Gastroesophageal sphincter (tissue), 4 donors: ENCODE results near the gene CIRBP. TPM values are rescaled to one million over a fixed set of nuclear protein-coding genes. Genes with fewer than 3 reads are reported as not detected.

Experiments
- ATAC-seq: fragments of 150-250 bp; one replicate; pipeline ENCODE4 v1.9.1; 2016; ENCODE audit warnings: mild to moderate bottlenecking, moderate library complexity
- H3K27ac ChIP-seq, 4 donors: fragments of 200-600 bp; sonication (generic) in 3 of 4; 1 replicate in 3 of 4; 2 replicates in 1 of 4; pipeline ENCODE4 v1.5.1; 2016 to 2019
- H3K27me3 ChIP-seq: fragments of 200-600 bp; sonication (generic); one replicate; pipeline ENCODE4 v1.5.1; 2019
- H3K36me3 ChIP-seq, 2 donors: fragments of 200-600 bp; sonication (generic); one replicate each; pipeline ENCODE4 v1.5.1; 2019; ENCODE audit warnings: control low read depth in 1 of 2
- H3K4me1 ChIP-seq, 3 donors: fragments of 200-600 bp; sonication (generic); 1 replicate in 2 of 3; 2 replicates in 1 of 3; pipeline ENCODE4 v1.5.1; 2016 to 2019; ENCODE audit warnings: control low read depth in 2 of 3
- H3K4me3 ChIP-seq, 2 donors: fragments of 200-600 bp; sonication (generic); one replicate each; pipeline ENCODE4 v1.5.1; 2019; ENCODE audit warnings: mild to moderate bottlenecking in 1 of 2, moderate library complexity in 1 of 2
- H3K9me3 ChIP-seq, 3 donors: fragments of 200-600 bp; sonication (generic); one replicate each; pipeline ENCODE4 v1.5.1; 2017 to 2019; ENCODE audit warnings: control low read depth in 2 of 3
- EP300 ChIP-seq: sonication (generic); formaldehyde crosslinking; IDR thresholded peaks from one replicate; pipeline ENCODE4 v1.6.1; 2017; ENCODE audit warnings: antibody characterized with exemption, mild to moderate bottlenecking
- POLR2A ChIP-seq, 2 donors: fragments of 450-650 bp; IDR thresholded peaks; one replicate each; pipeline ENCODE4 v1.6.1; 2017; ENCODE audit warnings: antibody characterized with exemption in 2 of 2, mild to moderate bottlenecking in 2 of 2, moderate library complexity in 1 of 2
- POLR2AphosphoS5 ChIP-seq: sonication (generic); formaldehyde crosslinking; IDR thresholded peaks from one replicate; pipeline ENCODE4 v1.6.1; 2017; ENCODE audit warnings: antibody characterized with exemption
- WGBS, 2 donors: methylation state at CpG; one replicate each; pipeline ENCODE4 v1.1.5; 2018; ENCODE audit warnings: low coverage in 1 of 2; 5-methylcytosine and 5-hydroxymethylcytosine counted together
- total RNA-seq, 4 donors: library from RNA; depleted of rRNA; stranded (reverse); fragments of >200 nt; gene quantifications; one replicate each; pipeline ENCODE4 v1.1.0, GENCODE V29; 2016
- TF ChIP-seq, protein P1 (sequence below), 4 experiments: fragments of 200-600 bp in 2 of 4; fragments of 450-650 bp in 2 of 4; sonication (generic) in 1 of 4; IDR thresholded peaks; one replicate each; pipeline ENCODE4 v1.5.1; 2017 to 2019; ENCODE audit warnings: antibody characterized with exemption in 4 of 4, mild to moderate bottlenecking in 2 of 4, moderate library complexity in 2 of 4

The CIRBP gene
- total RNA-seq, 4 donors from 2014 or later: 350 to 708 (median 559) TPM

DNA sequence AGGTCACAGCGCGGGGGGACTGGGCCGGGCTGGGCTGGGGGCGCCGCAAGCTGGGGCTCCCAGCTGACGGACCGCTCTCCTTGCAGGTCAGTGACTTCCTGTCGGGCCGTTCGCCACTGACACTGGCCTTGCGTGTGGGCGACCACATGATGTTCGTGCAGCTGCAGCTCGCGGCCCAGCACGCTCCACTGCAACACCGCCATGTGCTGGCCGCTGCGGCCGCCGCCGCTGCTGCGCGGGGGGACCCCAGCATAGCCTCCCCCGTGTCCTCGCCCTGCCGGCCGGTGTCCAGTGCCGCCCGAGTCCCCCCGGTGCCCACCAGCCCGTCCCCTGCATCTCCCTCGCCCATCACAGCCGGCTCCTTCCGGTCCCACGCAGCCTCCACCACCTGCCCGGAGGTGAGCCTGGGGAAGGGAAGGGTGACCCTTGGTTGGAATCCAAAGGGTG lies 15.0 kb upstream of the CIRBP start:
- peaks cover 0 to 82% (median 43%) of the 10 kb centered on the region in 3 donors for H3K4me1 ChIP-seq
- H3K36me3 ChIP-seq: peaks cover 3 to 57% of the 10 kb centered on the region in 2 donors
- peak overlapping the region; percentile 11 to 86 for H3K4me3 ChIP-seq
- H3K27ac ChIP-seq: peak overlapping the region; percentile 70 to 100 (median 100)
- H3K27me3 ChIP-seq: no peaks in the 10 kb centered on the region
- TF ChIP-seq POLR2AphosphoS5 (peak; percentile 31), POLR2A (IDR thresholded peaks at IDR 0.05) (no peak), EP300 (no peak)
- ATAC-seq: no peak
- no CpG with 5 or more reads among the region's 37 CpGs for WGBS, 2 donors
- H3K9me3 ChIP-seq: no peaks in the 10 kb centered on the region

DNA sequence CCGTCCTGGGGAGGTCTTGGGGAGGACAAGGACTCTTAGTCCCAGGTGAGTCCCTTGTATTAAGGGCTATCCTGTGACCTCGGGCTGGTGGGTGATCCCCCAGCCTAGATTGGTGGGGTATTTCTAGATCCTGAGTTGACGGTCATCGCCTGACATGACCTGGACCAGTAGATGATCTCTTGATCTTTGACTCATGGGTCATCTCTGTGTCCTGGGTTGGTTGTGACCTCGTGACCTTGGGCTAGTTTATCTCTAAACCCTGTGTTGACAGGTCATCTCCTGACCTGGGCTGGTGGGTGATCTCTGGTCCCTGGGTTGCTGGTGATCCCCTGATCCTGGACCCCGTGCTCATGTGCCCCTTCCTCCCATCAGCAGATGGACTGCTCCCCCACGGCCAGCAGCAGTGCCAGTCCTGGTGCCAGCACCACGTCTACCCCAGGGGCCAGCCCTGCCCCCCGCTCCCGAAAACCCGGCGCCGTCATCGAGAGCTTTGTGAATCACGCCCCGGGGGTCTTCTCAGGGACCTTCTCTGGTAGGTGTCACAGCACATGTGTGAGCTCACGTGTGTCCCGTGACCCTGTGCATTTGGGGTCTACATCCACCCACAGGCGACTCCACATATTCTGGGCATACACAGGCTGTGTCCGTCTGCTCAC lies 14.5 kb upstream of the CIRBP start:
- Histone ChIP-seq H3K4me3 (peak overlapping the region in 1 of 2 donors; percentile 86), H3K36me3 (peaks cover 3 to 57% of the 10 kb centered on the region in 2 donors), H3K27ac (peak overlapping the region; percentile 70 to 100 (median 100)), H3K27me3 (no peaks in the 10 kb centered on the region), H3K4me1 (peaks cover 0 to 88% (median 49%) of the 10 kb centered on the region in 3 donors), H3K9me3 (no peaks in the 10 kb centered on the region)
- no peak for ATAC-seq
- WGBS, 2 donors: 60 to 80% methylated on average over 1 of the region's 20 CpGs
- TF ChIP-seq, protein P1, sequence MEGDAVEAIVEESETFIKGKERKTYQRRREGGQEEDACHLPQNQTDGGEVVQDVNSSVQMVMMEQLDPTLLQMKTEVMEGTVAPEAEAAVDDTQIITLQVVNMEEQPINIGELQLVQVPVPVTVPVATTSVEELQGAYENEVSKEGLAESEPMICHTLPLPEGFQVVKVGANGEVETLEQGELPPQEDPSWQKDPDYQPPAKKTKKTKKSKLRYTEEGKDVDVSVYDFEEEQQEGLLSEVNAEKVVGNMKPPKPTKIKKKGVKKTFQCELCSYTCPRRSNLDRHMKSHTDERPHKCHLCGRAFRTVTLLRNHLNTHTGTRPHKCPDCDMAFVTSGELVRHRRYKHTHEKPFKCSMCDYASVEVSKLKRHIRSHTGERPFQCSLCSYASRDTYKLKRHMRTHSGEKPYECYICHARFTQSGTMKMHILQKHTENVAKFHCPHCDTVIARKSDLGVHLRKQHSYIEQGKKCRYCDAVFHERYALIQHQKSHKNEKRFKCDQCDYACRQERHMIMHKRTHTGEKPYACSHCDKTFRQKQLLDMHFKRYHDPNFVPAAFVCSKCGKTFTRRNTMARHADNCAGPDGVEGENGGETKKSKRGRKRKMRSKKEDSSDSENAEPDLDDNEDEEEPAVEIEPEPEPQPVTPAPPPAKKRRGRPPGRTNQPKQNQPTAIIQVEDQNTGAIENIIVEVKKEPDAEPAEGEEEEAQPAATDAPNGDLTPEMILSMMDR (IDR thresholded peaks at IDR 0.05): no peak
- no peak for TF ChIP-seq EP300
- no peak for TF ChIP-seq POLR2AphosphoS5
- no peak for TF ChIP-seq POLR2A (IDR thresholded peaks at IDR 0.05)

DNA sequence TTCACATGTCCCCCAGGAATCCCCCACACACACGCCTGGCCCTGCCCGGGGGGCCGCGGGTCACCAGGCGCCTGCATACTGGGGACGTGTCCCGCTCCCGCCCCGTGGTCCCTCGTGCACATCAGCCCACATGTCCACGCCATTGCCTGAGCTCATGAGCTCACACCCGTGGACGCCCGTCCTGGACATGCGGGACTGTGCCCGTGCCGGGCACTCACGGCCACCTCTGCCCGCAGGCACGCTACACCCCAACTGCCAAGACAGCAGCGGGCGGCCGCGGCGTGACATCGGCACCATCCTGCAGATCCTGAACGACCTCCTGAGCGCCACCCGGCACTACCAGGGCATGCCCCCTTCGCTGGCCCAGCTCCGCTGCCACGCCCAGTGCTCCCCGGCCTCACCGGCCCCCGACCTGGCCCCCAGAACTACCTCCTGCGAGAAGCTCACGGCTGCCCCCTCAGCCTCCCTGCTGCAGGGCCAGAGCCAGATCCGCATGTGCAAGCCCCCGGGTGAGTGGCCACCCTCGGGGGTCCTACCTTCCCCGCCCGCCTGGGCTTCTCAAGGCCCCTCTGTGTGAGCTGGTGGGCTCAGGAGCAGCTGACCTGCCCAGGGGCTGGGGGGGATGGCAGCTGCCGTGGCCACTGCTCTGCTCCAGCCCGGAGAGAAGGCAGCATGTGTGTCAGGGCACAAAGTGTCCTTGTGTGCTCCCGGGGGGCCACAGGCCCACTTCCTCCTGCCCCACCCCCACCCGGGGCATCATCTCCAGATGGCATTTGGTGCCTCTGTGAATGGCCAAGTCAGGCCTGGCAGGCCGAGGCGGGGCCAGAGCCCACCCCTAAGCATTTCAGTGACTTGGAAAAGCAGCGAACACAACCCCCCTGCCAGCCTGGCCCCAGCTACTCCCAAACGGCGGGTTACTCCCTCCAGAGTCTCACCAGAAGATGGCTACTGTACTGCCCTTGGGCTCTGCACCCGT lies 13.7 kb upstream of the CIRBP start:
- Histone ChIP-seq H3K36me3 (peaks cover 3 to 57% of the 10 kb centered on the region in 2 donors), H3K4me3 (peak overlapping the region in 1 of 2 donors; percentile 6), H3K27ac (peak overlapping the region; percentile 12 to 100 (median 100)), H3K27me3 (no peaks in the 10 kb centered on the region), H3K9me3 (no peaks in the 10 kb centered on the region), H3K4me1 (peaks cover 0 to 96% (median 57%) of the 10 kb centered on the region in 3 donors)
- 92% methylated on average over 2 of the region's 52 CpGs; no CpG with 5 or more reads in 1 of the 2 donors for WGBS, 2 donors
- peak in 1 of 2 donors; percentile 8 for TF ChIP-seq POLR2A (IDR thresholded peaks at IDR 0.05)
- TF ChIP-seq EP300: no peak
- TF ChIP-seq, protein P1 (IDR thresholded peaks at IDR 0.05): no peak
- peak; percentile 17 for TF ChIP-seq POLR2AphosphoS5
- ATAC-seq: no peak

DNA sequence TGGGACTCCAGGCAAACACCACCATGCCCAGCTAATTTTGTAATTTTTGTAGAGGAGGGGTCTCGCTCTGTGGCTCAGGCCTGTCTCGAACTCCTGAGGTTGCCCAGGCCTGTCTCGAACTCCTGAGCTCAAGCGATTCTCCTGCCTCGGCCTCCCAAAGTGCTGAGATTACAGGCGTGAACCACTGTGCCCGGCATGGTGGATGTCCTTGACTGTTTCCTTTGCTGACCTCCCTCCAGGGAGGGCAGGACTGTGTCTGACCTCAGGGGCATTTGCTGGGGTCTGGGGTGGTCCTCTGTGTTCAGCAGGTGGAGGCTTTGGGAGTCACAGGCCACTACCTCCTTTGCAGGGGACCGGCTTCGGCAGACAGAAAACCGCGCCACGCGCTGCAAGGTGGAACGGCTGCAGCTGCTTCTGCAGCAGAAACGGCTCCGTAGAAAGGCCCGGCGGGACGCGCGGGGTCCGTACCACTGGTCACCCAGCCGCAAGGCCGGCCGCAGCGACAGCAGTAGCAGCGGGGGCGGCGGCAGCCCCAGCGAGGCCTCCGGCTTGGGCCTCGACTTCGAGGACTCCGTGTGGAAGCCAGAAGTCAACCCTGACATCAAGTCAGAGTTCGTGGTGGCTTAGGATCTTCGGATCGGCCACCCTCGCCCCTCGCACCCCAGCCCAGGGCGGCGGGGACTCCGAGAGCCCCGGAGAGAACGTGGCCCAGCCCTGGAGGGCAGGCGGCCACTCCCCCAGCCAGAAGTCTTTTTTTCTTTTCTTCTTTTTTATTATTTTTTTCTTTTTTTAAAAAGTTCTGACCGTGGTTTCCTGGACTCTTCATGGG lies 12.3 kb upstream of the CIRBP start:
- peak overlapping the region in 3 of 4 donors; percentile 55 to 100 (median 99) for H3K27ac ChIP-seq
- TF ChIP-seq EP300: no peak
- TF ChIP-seq POLR2A (IDR thresholded peaks at IDR 0.05): no peak
- TF ChIP-seq POLR2AphosphoS5: peak; percentile 14
- TF ChIP-seq, protein P1 (IDR thresholded peaks at IDR 0.05): no peak
- no peak for ATAC-seq
- H3K4me3 ChIP-seq: no peak overlapping the region
- H3K27me3 ChIP-seq: no peaks in the 10 kb centered on the region
- no peaks in the 10 kb centered on the region for H3K9me3 ChIP-seq
- 75 to 85% methylated on average over 10 to 28 of the region's 46 CpGs for WGBS, 2 donors
- peaks cover 0 to 98% (median 62%) of the 10 kb centered on the region in 3 donors for H3K4me1 ChIP-seq
- H3K36me3 ChIP-seq: peaks cover 3 to 50% of the 10 kb centered on the region in 2 donors
